Panc1 (cell line): Measurements from ENCODE around the gene FRMPD4. TPM values are rescaled to one million over a fixed set of nuclear protein-coding genes. Genes with fewer than 3 reads are reported as not detected.

Source experiments
- ATAC-seq: fragments of 200-7000 bp; cut with Tn5 transposase; 2 replicates; pipeline ENCODE4 v1.9.1; 2020; ENCODE audit warnings: mild to moderate bottlenecking, moderate library complexity
- BruUV-seq: library from RNA; stranded (reverse); fragments of 400-500 nt; replicated peaks from 2 replicates; lab custom pipeline; 2021; lab: Mats Ljungman, UMichigan
- CTCF ChIA-PET: fragments of 300-600 bp; sonication (Branson Sonifier 250); formaldehyde crosslinking; loops from one replicate; lab custom pipeline; 2022; ENCODE audit warnings: antibody characterized with exemption; lab: Charles Lee
- POLR2A ChIA-PET: fragments of 300-600 bp; sonication (Branson Sonifier 250); formaldehyde crosslinking; loops from one replicate; lab custom pipeline; 2022; ENCODE audit warnings: antibody characterized with exemption; lab: Charles Lee
- DNase-seq: peaks from one replicate; pipeline ENCODE4 v3.0.0-alpha.2; 2010; ENCODE audit warnings: low read depth, low spot score
- H3K27ac ChIP-seq: 2 replicates; pipeline ENCODE4 v1.5.1; 2011; ENCODE audit warnings: mild to moderate bottlenecking, low read length, inconsistent platforms
- H3K27me3 ChIP-seq: fragments of 200-500 bp; sonication (Bioruptor generic); 2 replicates; pipeline ENCODE4 v1.6.0; 2014; ENCODE audit warnings: low read length, inconsistent platforms; ENCODE audit not compliant: control insufficient read depth, insufficient read depth
- H3K36me3 ChIP-seq: fragments of 200-500 bp; sonication (Bioruptor generic); 2 replicates; pipeline ENCODE4 v1.5.1; 2014; ENCODE audit warnings: inconsistent platforms, mild to moderate bottlenecking, low read length, moderate library complexity; ENCODE audit not compliant: control insufficient read depth, insufficient read depth
- H3K4me1 ChIP-seq: 2 replicates; pipeline ENCODE4 v1.5.1; 2011; ENCODE audit warnings: inconsistent platforms, mild to moderate bottlenecking, low read length, moderate library complexity; ENCODE audit not compliant: control insufficient read depth, insufficient read depth
- H3K4me3 ChIP-seq, 2 experiments: 2 replicates each; pipeline ENCODE4 v1.5.1; 2011 to 2012; ENCODE audit warnings: low read depth in 2 of 2, low read length in 2 of 2, mild to moderate bottlenecking in 2 of 2, inconsistent platforms in 1 of 2, moderate library complexity in 1 of 2
- H3K9me3 ChIP-seq: fragments of 200-500 bp; sonication (Bioruptor generic); 2 replicates; pipeline ENCODE4 v1.5.1; 2014; ENCODE audit warnings: low read depth, mild to moderate bottlenecking, inconsistent platforms, low read length, moderate library complexity; ENCODE audit not compliant: control insufficient read depth, insufficient read depth
- CTCF ChIP-seq: fragments of 450-650 bp; IDR thresholded peaks from 2 replicates; pipeline ENCODE4 v1.5.1; 2017; ENCODE audit warnings: mild to moderate bottlenecking
- POLR2AphosphoS5 ChIP-seq: IDR thresholded peaks from 2 replicates; pipeline ENCODE4 v1.6.1; 2012; ENCODE audit warnings: mild to moderate bottlenecking, low read depth, low read length, moderate library complexity
- REST ChIP-seq, 2 experiments: IDR thresholded peaks; 2 replicates each; pipeline ENCODE4 v1.6.1; 2011 to 2012; ENCODE audit warnings: low read depth in 2 of 2, control low read depth in 1 of 2, low read length in 1 of 2, mild to moderate bottlenecking in 1 of 2, moderate library complexity in 1 of 2; ENCODE audit not compliant: insufficient read depth in 1 of 2
- SIN3A ChIP-seq: IDR thresholded peaks from 2 replicates; pipeline ENCODE4 v1.6.1; 2012; ENCODE audit warnings: low read depth, mild to moderate bottlenecking, low read length, moderate library complexity, borderline replicate concordance; ENCODE audit not compliant: insufficient read depth
- TCF7L2 ChIP-seq: IDR thresholded peaks from 2 replicates; pipeline ENCODE4 v1.6.1; 2011; ENCODE audit warnings: mild to moderate bottlenecking, low read depth, low read length, inconsistent platforms
- in situ Hi-C: cut with HindIII; loops from 2 replicates; pipeline ENCODE4 v1.10.0; 2016; ENCODE audit warnings: low sequenced_read_pairs, low pct_unique_long_range_greater_than_20kb
- intact Hi-C: fragments of 100-400 bp; cut with micrococcal nuclease; formaldehyde crosslinking; loops from one replicate; pipeline ENCODE4 v1.10.0; 2022; ENCODE audit not compliant: unreplicated experiment
- total RNA-seq: library from RNA; stranded (reverse); gene quantifications from one replicate; pipeline ENCODE4 v1.2.1, GENCODE V29; 2021; ENCODE audit not compliant: unreplicated experiment

The FRMPD4 gene
- total RNA-seq, 1 experiment from 2014 or later: not detected

- intact Hi-C loops: no loop called here
- no TSS peak for BruUV-seq
- Histone ChIP-seq H3K4me1 (no peaks in the 10 kb centered on the region), H3K36me3 (no peaks in the 10 kb centered on the region), H3K27ac (no peak overlapping the region), H3K27me3 (no peaks in the 10 kb centered on the region), H3K4me3 (no peak overlapping the region), H3K9me3 (no peaks in the 10 kb centered on the region)
- ATAC-seq (no peak), DNase-seq (no peak)
- ChIA-PET CTCF (no interaction called here), POLR2A (interaction anchor here (0.6 kb wide), 1 partner anchor 139 kb away, joined by 3 read pairs; no protein-coding TSS in a partner anchor)
- TF ChIP-seq CTCF: no peak
- no peak for TF ChIP-seq REST (IDR thresholded peaks at IDR 0.05; ENCODE audit: insufficient read depth in 1 of 2, low read depth in 2 of 2, low read length in 1 of 2)
- TF ChIP-seq TCF7L2: no peak
- TF ChIP-seq POLR2AphosphoS5: no peak
- TF ChIP-seq SIN3A: no peak
- in situ Hi-C loops: no loop called here
Observed at GRCh38 chrX:12440246-12440645, 302.0 kb downstream of the FRMPD4 start.

- in situ Hi-C loops: no loop called here
- ChIA-PET POLR2A (no interaction called here), CTCF (no interaction called here)
- TF ChIP-seq CTCF (no peak), TCF7L2 (no peak), POLR2AphosphoS5 (no peak), REST (IDR thresholded peaks at IDR 0.05; ENCODE audit: insufficient read depth in 1 of 2, low read depth in 2 of 2, low read length in 1 of 2) (no peak), SIN3A (no peak)
- no peak overlapping the region for H3K27ac ChIP-seq
- ATAC-seq (no peak), DNase-seq (no peak)
- intact Hi-C loops: no loop called here
- H3K4me3 ChIP-seq: no peak overlapping the region
- no peaks in the 10 kb centered on the region for H3K27me3 ChIP-seq
- no peaks in the 10 kb centered on the region for H3K4me1 ChIP-seq
- H3K9me3 ChIP-seq: no peaks in the 10 kb centered on the region
- H3K36me3 ChIP-seq: no peaks in the 10 kb centered on the region
- BruUV-seq: no TSS peak
Observed at GRCh38 chrX:12441381-12442128, 303.3 kb downstream of the FRMPD4 start.
